Neural progenitor cell (in vitro differentiated cells): Measurements from ENCODE around the gene DENND5A. TPM values are rescaled to one million over a fixed set of nuclear protein-coding genes. Genes with fewer than 3 reads are reported as not detected.

Source experiments
- DNase-seq: peaks from one replicate; pipeline ENCODE4 v3.0.0-alpha.2; 2016; ENCODE audit warnings: low spot score
- H2AFZ ChIP-seq: fragments of 200-600 bp; sonication (generic); replicated peaks from 2 replicates; pipeline ENCODE4 v1.6.1; 2016; ENCODE audit warnings: antibody characterized with exemption
- H3F3A ChIP-seq: fragments of 200-600 bp; sonication (generic); 2 replicates; pipeline ENCODE4 v1.6.1; 2016; ENCODE audit warnings: antibody characterized with exemption, low read depth
- H3K27ac ChIP-seq: fragments of 200-600 bp; sonication (generic); 2 replicates; pipeline ENCODE4 v1.5.1; 2016; ENCODE audit warnings: mild to moderate bottlenecking
- H3K27me3 ChIP-seq: fragments of 200-600 bp; sonication (generic); 2 replicates; pipeline ENCODE4 v1.6.1; 2016; ENCODE audit warnings: mild to moderate bottlenecking, moderate library complexity
- H3K36me3 ChIP-seq: fragments of 200-600 bp; sonication (generic); 2 replicates; pipeline ENCODE4 v1.5.1; 2016
- H3K4me1 ChIP-seq: fragments of 200-600 bp; sonication (generic); 2 replicates; pipeline ENCODE4 v1.6.1; 2016; ENCODE audit warnings: mixed run types
- H3K4me2 ChIP-seq: fragments of 200-600 bp; sonication (generic); 2 replicates; pipeline ENCODE4 v1.6.1; 2016
- H3K4me3 ChIP-seq: fragments of 200-600 bp; sonication (generic); 2 replicates; pipeline ENCODE4 v1.5.1; 2016
- H3K79me2 ChIP-seq: fragments of 200-600 bp; sonication (generic); 2 replicates; pipeline ENCODE4 v1.6.1; 2016; ENCODE audit warnings: low read depth
- H3K9ac ChIP-seq: fragments of 200-600 bp; sonication (generic); 2 replicates; pipeline ENCODE4 v1.6.1; 2016
- H3K9me3 ChIP-seq: fragments of 200-600 bp; sonication (generic); 2 replicates; pipeline ENCODE4 v1.5.1; 2016; ENCODE audit warnings: low read depth
- H4K20me1 ChIP-seq: fragments of 200-600 bp; sonication (generic); 2 replicates; pipeline ENCODE4 v1.6.1; 2016; ENCODE audit warnings: low read depth
- H3K27ac Mint-ChIP-seq: 3 replicates; pipeline ENCODE4 v1.8.0; 2021; ENCODE audit warnings: mixed read lengths
- H3K27me3 Mint-ChIP-seq: 2 replicates; pipeline ENCODE4 v1.8.0; 2022; ENCODE audit warnings: low read depth, mild to moderate bottlenecking, inconsistent platforms, moderate library complexity, mixed read lengths; ENCODE audit not compliant: insufficient read depth
- H3K36me3 Mint-ChIP-seq: 3 replicates; pipeline ENCODE4 v1.8.0; 2021; ENCODE audit warnings: mixed read lengths
- H3K4me1 Mint-ChIP-seq: 3 replicates; pipeline ENCODE4 v1.8.0; 2021; ENCODE audit warnings: mixed read lengths
- H3K4me3 Mint-ChIP-seq: 3 replicates; pipeline ENCODE4 v1.8.0; 2021; ENCODE audit warnings: mild to moderate bottlenecking, moderate library complexity, mixed read lengths
- H3K9me3 Mint-ChIP-seq: 3 replicates; pipeline ENCODE4 v1.8.0; 2020; ENCODE audit warnings: mixed read lengths
- CTCF ChIP-seq: fragments of 200-600 bp; sonication (generic); IDR thresholded peaks from 2 replicates; pipeline ENCODE4 v1.5.1; 2017; ENCODE audit warnings: antibody characterized with exemption, mild to moderate bottlenecking
- EZH2 ChIP-seq: fragments of 200-600 bp; sonication (generic); IDR thresholded peaks from 2 replicates; pipeline ENCODE4 v1.6.1; 2017; ENCODE audit warnings: antibody characterized with exemption, mild to moderate bottlenecking, moderate library complexity
- EZH2phosphoT487 ChIP-seq: fragments of 200-600 bp; sonication (generic); IDR thresholded peaks from 2 replicates; pipeline ENCODE4 v1.6.1; 2017; ENCODE audit warnings: antibody characterized with exemption
- total RNA-seq: library from RNA; depleted of rRNA; stranded (reverse); fragments of >200 nt; gene quantifications from 2 replicates; pipeline ENCODE4 v1.2.3, GENCODE V29; 2015; ENCODE audit warnings: low replicate concordance

Gene DENND5A
- total RNA-seq, 1 donor from 2014 or later, result 142 TPM

- Histone ChIP-seq H3K4me2 (no peak overlapping the region), H3F3A (peaks cover 5% of the 10 kb centered on the region), H3K4me1 (no peaks in the 10 kb centered on the region), H3K4me3 (no peak overlapping the region), H3K79me2 (no peaks in the 10 kb centered on the region), H2AFZ (no peak overlapping the region), H3K9me3 (no peaks in the 10 kb centered on the region), H4K20me1 (peaks cover 4% of the 10 kb centered on the region), H3K36me3 (peaks cover 10% of the 10 kb centered on the region), H3K27me3 (no peaks in the 10 kb centered on the region), H3K9ac (no peak overlapping the region), H3K27ac (no peak overlapping the region)
- no peak for DNase-seq
- Mint-ChIP-seq H3K27me3 (no peaks in the 10 kb centered on the region), H3K27ac (no peak overlapping the region), H3K36me3 (peaks cover 27% of the 10 kb centered on the region), H3K4me3 (no peak overlapping the region), H3K9me3 (no peaks in the 10 kb centered on the region), H3K4me1 (peaks cover 6% of the 10 kb centered on the region)
- no peak for TF ChIP-seq EZH2phosphoT487
- no peak for TF ChIP-seq CTCF
- no peak for TF ChIP-seq EZH2
Observed at GRCh38 chr11:9153651-9154050, 111.5 kb downstream of the DENND5A start.

GRCh38 chr11:9151631-9152030 is 113.5 kb downstream of the DENND5A start:
- Histone ChIP-seq H3K9ac (no peak overlapping the region), H3K4me2 (no peak overlapping the region), H3K36me3 (peaks cover 20% of the 10 kb centered on the region), H4K20me1 (peaks cover 14% of the 10 kb centered on the region), H3K27me3 (no peaks in the 10 kb centered on the region), H3K27ac (no peak overlapping the region), H3K9me3 (no peaks in the 10 kb centered on the region), H3K79me2 (no peaks in the 10 kb centered on the region), H3F3A (peaks cover 25% of the 10 kb centered on the region), H3K4me3 (no peak overlapping the region), H3K4me1 (peaks cover 18% of the 10 kb centered on the region), H2AFZ (no peak overlapping the region)
- peaks cover 37% of the 10 kb centered on the region for H3K36me3 Mint-ChIP-seq
- peaks cover 6% of the 10 kb centered on the region for H3K4me1 Mint-ChIP-seq
- H3K9me3 Mint-ChIP-seq, result no peaks in the 10 kb centered on the region
- no peak for DNase-seq
- H3K4me3 Mint-ChIP-seq, result no peak overlapping the region
- no peak for TF ChIP-seq EZH2
- TF ChIP-seq EZH2phosphoT487, result no peak
- no peak for TF ChIP-seq CTCF
- no peaks in the 10 kb centered on the region for H3K27me3 Mint-ChIP-seq
- no peak overlapping the region for H3K27ac Mint-ChIP-seq

- no peak overlapping the region for H3K27ac ChIP-seq
Observed at GRCh38 chr11:9150926-9151325, 114.2 kb downstream of the DENND5A start.

More at GRCh38 chr11:9150926-9151325, 114.2 kb downstream of the DENND5A start:
- Mint-ChIP-seq H3K36me3 (peaks cover 40% of the 10 kb centered on the region), H3K4me3 (no peak overlapping the region), H3K4me1 (peaks cover 3% of the 10 kb centered on the region), H3K27me3 (no peaks in the 10 kb centered on the region), H3K9me3 (no peaks in the 10 kb centered on the region), H3K27ac (no peak overlapping the region)
- H3K36me3 ChIP-seq, result peaks cover 20% of the 10 kb centered on the region
- H3K4me2 ChIP-seq, result no peak overlapping the region
- DNase-seq, result no peak
- no peaks in the 10 kb centered on the region for H3K9me3 ChIP-seq
- H3K4me1 ChIP-seq, result peaks cover 25% of the 10 kb centered on the region
- no peak overlapping the region for H3K4me3 ChIP-seq
- no peaks in the 10 kb centered on the region for H3K79me2 ChIP-seq
- peaks cover 20% of the 10 kb centered on the region for H4K20me1 ChIP-seq
- H3F3A ChIP-seq, result peaks cover 32% of the 10 kb centered on the region
- TF ChIP-seq CTCF, result no peak
- no peak overlapping the region for H3K9ac ChIP-seq
- no peak overlapping the region for H2AFZ ChIP-seq
- no peaks in the 10 kb centered on the region for H3K27me3 ChIP-seq
